Mesenchymal stem cell (in vitro differentiated cells and primary cell): Measurements from ENCODE around the gene LZTS2.

Source experiments
- DNase-seq: peaks from one replicate; pipeline ENCODE4 v3.0.0-alpha.2; 2013
- H2AFZ ChIP-seq: one replicate; pipeline ENCODE4 v1.6.1; 2013; ENCODE audit warnings: low read depth, mild to moderate bottlenecking, control low read depth, inconsistent platforms, low read length, moderate library complexity
- H2AK5ac ChIP-seq: 2 replicates; pipeline ENCODE4 v1.6.1; 2013; ENCODE audit warnings: low read length, moderate library complexity, mild to moderate bottlenecking, inconsistent platforms; ENCODE audit not compliant: severe bottlenecking
- H2BK120ac ChIP-seq: one replicate; pipeline ENCODE4 v1.6.1; 2013; ENCODE audit warnings: low read depth, mild to moderate bottlenecking, inconsistent platforms, low read length, moderate library complexity
- H2BK12ac ChIP-seq, 2 experiments: one replicate each; pipeline ENCODE4 v1.6.1; 2013; ENCODE audit warnings: inconsistent platforms in 2 of 2, low read length in 2 of 2, mild to moderate bottlenecking in 2 of 2, moderate library complexity in 2 of 2, control low read depth in 1 of 2
- H2BK15ac ChIP-seq: one replicate; pipeline ENCODE4 v1.6.1; 2013; ENCODE audit warnings: mild to moderate bottlenecking, low read depth, inconsistent platforms; ENCODE audit not compliant: poor library complexity, severe bottlenecking
- H2BK5ac ChIP-seq: 2 replicates; pipeline ENCODE4 v1.6.1; 2013; ENCODE audit warnings: low read depth, mild to moderate bottlenecking, low read length, control low read depth, inconsistent platforms; ENCODE audit not compliant: poor library complexity, severe bottlenecking
- H3K14ac ChIP-seq, 2 experiments: one replicate each; pipeline ENCODE4 v1.6.1; 2013; ENCODE audit warnings: inconsistent platforms in 2 of 2, low read length in 2 of 2, control low read depth in 1 of 2, mild to moderate bottlenecking in 1 of 2, moderate library complexity in 1 of 2
- H3K18ac ChIP-seq, 2 experiments: one replicate each; pipeline ENCODE4 v1.6.1; 2013; ENCODE audit warnings: inconsistent platforms in 2 of 2, low read length in 2 of 2, control low read depth in 1 of 2, low read depth in 1 of 2, mild to moderate bottlenecking in 1 of 2
- H3K23ac ChIP-seq, 2 experiments: one replicate each; pipeline ENCODE4 v1.6.1; 2013; ENCODE audit warnings: inconsistent platforms in 2 of 2, low read length in 2 of 2, mild to moderate bottlenecking in 2 of 2, moderate library complexity in 2 of 2, control low read depth in 1 of 2
- H3K27ac ChIP-seq: 2 replicates; pipeline ENCODE4 v1.5.1; 2013; ENCODE audit warnings: mild to moderate bottlenecking, moderate library complexity, low read length, control low read depth, inconsistent platforms; ENCODE audit not compliant: poor library complexity, severe bottlenecking
- H3K27me3 ChIP-seq, 2 experiments: 2 replicates each; pipeline versions ENCODE4 v1.6.1 to v1.7.0; 2013; ENCODE audit warnings: low read length in 2 of 2, mild to moderate bottlenecking in 2 of 2, moderate library complexity in 2 of 2, control low read depth in 1 of 2, inconsistent platforms in 1 of 2; ENCODE audit not compliant: control insufficient read depth in 1 of 2, insufficient read depth in 1 of 2
- H3K36me3 ChIP-seq, 2 experiments: 2 replicates each; pipeline versions ENCODE4 v1.6.1 to v1.7.0; 2013; ENCODE audit warnings: low read length in 2 of 2, control low read depth in 1 of 2, inconsistent platforms in 1 of 2, low read depth in 1 of 2, mild to moderate bottlenecking in 1 of 2; ENCODE audit not compliant: insufficient read depth in 2 of 2, control insufficient read depth in 1 of 2
- H3K4ac ChIP-seq, 2 experiments: one replicate each; pipeline ENCODE4 v1.6.1; 2013; ENCODE audit warnings: inconsistent platforms in 2 of 2, low read length in 2 of 2, mild to moderate bottlenecking in 2 of 2, moderate library complexity in 2 of 2, control low read depth in 1 of 2, low read depth in 1 of 2
- H3K4me1 ChIP-seq: 2 replicates; pipeline ENCODE4 v1.6.1; 2013; ENCODE audit warnings: low read depth, low read length, control low read depth; ENCODE audit not compliant: control insufficient read depth, insufficient read depth
- H3K4me2 ChIP-seq: 2 replicates; pipeline ENCODE4 v1.6.1; 2013; ENCODE audit warnings: low read length, mild to moderate bottlenecking, inconsistent platforms; ENCODE audit not compliant: poor library complexity, severe bottlenecking
- H3K4me3 ChIP-seq, 2 experiments: 2 replicates each; pipeline versions ENCODE4 v1.5.1 to v1.7.0; 2013; ENCODE audit warnings: low read length in 2 of 2, mild to moderate bottlenecking in 2 of 2, control low read depth in 1 of 2, low read depth in 1 of 2; ENCODE audit not compliant: insufficient read depth in 1 of 2
- H3K79me1 ChIP-seq: replicated peaks from 2 replicates; pipeline ENCODE4 v1.6.1; 2013; ENCODE audit warnings: mild to moderate bottlenecking, control low read depth, low read length, inconsistent platforms; ENCODE audit not compliant: poor library complexity, severe bottlenecking
- H3K9ac ChIP-seq: 2 replicates; pipeline ENCODE4 v1.7.0; 2013; ENCODE audit warnings: mild to moderate bottlenecking, low read length, moderate library complexity
- H3K9me3 ChIP-seq: 2 replicates; pipeline ENCODE4 v1.7.0; 2013; ENCODE audit warnings: mild to moderate bottlenecking, low read length; ENCODE audit not compliant: control insufficient read depth
- H4K8ac ChIP-seq: one replicate; pipeline ENCODE4 v1.6.1; 2013; ENCODE audit warnings: inconsistent platforms, mild to moderate bottlenecking, low read length, moderate library complexity
- H4K91ac ChIP-seq: one replicate; pipeline ENCODE4 v1.6.1; 2013; ENCODE audit warnings: mild to moderate bottlenecking, low read length, inconsistent platforms
- WGBS: methylation state at CpG from one replicate; pipeline ENCODE4 v1.1.7; 2013; ENCODE audit warnings: mixed read lengths; 5-methylcytosine and 5-hydroxymethylcytosine counted together

Gene LZTS2

GRCh38 chr10:101006593-101007098 lies 7.0 kb downstream of the LZTS2 start:
- H3K4me3 ChIP-seq = no peak overlapping the region
- H3K9me3 ChIP-seq = no peaks in the 10 kb centered on the region
- H2BK120ac ChIP-seq = no peak overlapping the region
- no peak overlapping the region for H2BK15ac ChIP-seq
- no peak overlapping the region for H2BK5ac ChIP-seq
- H3K4me1 ChIP-seq = peaks cover 24% of the 10 kb centered on the region
- H3K23ac ChIP-seq = no peak overlapping the region
- H3K9ac ChIP-seq = no peak overlapping the region
- H3K18ac ChIP-seq = no peak overlapping the region
- no peak for DNase-seq
- peaks cover 27% of the 10 kb centered on the region for H3K79me1 ChIP-seq
- no peaks in the 10 kb centered on the region for H3K27me3 ChIP-seq
- H2BK12ac ChIP-seq = no peak overlapping the region
- H2AFZ ChIP-seq = no peak overlapping the region
- no peak overlapping the region for H3K4me2 ChIP-seq
- H4K91ac ChIP-seq = no peak overlapping the region
- no peak overlapping the region for H3K27ac ChIP-seq
- WGBS = 93% methylated on average over 33 of the region's 33 CpGs
- no peak overlapping the region for H3K4ac ChIP-seq
- H2AK5ac ChIP-seq = no peak overlapping the region
- peak overlapping the region; percentile 51 for H4K8ac ChIP-seq
- H3K14ac ChIP-seq = no peak overlapping the region
- H3K36me3 ChIP-seq = peaks cover 58 to 59% of the 10 kb centered on the region in 2 experiments

- H4K91ac ChIP-seq = no peak overlapping the region
These were observed 7.6 kb downstream of the LZTS2 start for GRCh38 chr10:101007099-101007711.

GRCh38 chr10:101007915-101008822 lies 8.6 kb downstream of the LZTS2 start:
- peak overlapping the region in 1 of 2 experiments; percentile 20 for H3K23ac ChIP-seq
- H4K8ac ChIP-seq = peak overlapping the region; percentile 71
- no peak for DNase-seq
- H3K79me1 ChIP-seq = peaks cover 27% of the 10 kb centered on the region
- H3K36me3 ChIP-seq = peaks cover 47 to 48% of the 10 kb centered on the region in 2 experiments
- peak overlapping the region; percentile 37 for H3K9ac ChIP-seq
- H4K91ac ChIP-seq = peak overlapping the region; percentile 36
- H2BK12ac ChIP-seq = peak overlapping the region in 1 of 2 experiments; percentile 58
- no peak overlapping the region for H3K27ac ChIP-seq
- no peak overlapping the region for H2AFZ ChIP-seq
- peaks cover 17% of the 10 kb centered on the region for H3K4me1 ChIP-seq
- peak overlapping the region in 1 of 2 experiments; percentile 87 for H3K14ac ChIP-seq
- no peak overlapping the region for H3K4me2 ChIP-seq
- 65% methylated on average over 8 of the region's 13 CpGs for WGBS
- no peak overlapping the region for H3K4me3 ChIP-seq
- peak overlapping the region in 1 of 2 experiments; percentile 42 for H3K18ac ChIP-seq
- no peaks in the 10 kb centered on the region for H3K9me3 ChIP-seq
- peak overlapping the region in 1 of 2 experiments; percentile 8 for H3K4ac ChIP-seq
- H2BK15ac ChIP-seq = no peak overlapping the region
- no peak overlapping the region for H2AK5ac ChIP-seq
- H3K27me3 ChIP-seq = no peaks in the 10 kb centered on the region
- H2BK5ac ChIP-seq = no peak overlapping the region
- no peak overlapping the region for H2BK120ac ChIP-seq

More at GRCh38 chr10:101007099-101007711, 7.6 kb downstream of the LZTS2 start:
- no peak for DNase-seq
- Histone ChIP-seq H3K27ac (no peak overlapping the region), H3K18ac (no peak overlapping the region), H3K23ac (no peak overlapping the region), H3K36me3 (peaks cover 57 to 58% of the 10 kb centered on the region in 2 experiments), H3K27me3 (no peaks in the 10 kb centered on the region), H3K4ac (peak overlapping the region in 1 of 2 experiments; percentile 80), H4K8ac (peak overlapping the region; percentile 51), H3K4me3 (no peak overlapping the region), H2BK15ac (peak overlapping the region; percentile 61), H3K4me1 (peaks cover 18% of the 10 kb centered on the region), H2AFZ (no peak overlapping the region), H3K79me1 (peaks cover 27% of the 10 kb centered on the region), H2AK5ac (no peak overlapping the region), H3K14ac (no peak overlapping the region), H3K9ac (peak overlapping the region; percentile 22), H2BK12ac (peak overlapping the region in 1 of 2 experiments; percentile 12), H2BK120ac (no peak overlapping the region), H2BK5ac (no peak overlapping the region), H3K9me3 (no peaks in the 10 kb centered on the region), H3K4me2 (no peak overlapping the region)
- WGBS = 75% methylated on average over 11 of the region's 11 CpGs
